Measurements from ENCODE around the gene RAMP3. TPM values are rescaled to one million over a fixed set of nuclear protein-coding genes. Genes with fewer than 3 reads are reported as not detected.

The RAMP3 gene
- total and polyA plus RNA-seq, 2 donors (not counting 1 experiment from before 2014, with no cell fraction given), result 0.17 TPM; not detected in 1

- no peak overlapping the region for H3K9ac ChIP-seq (ENCODE audit: insufficient read depth, low read length)
- H4K20me1 ChIP-seq (ENCODE audit: control insufficient read depth, extremely low read depth, insufficient read depth, low read length), result no peaks in the 10 kb centered on the region
- H3K9me3 ChIP-seq (ENCODE audit: control insufficient read depth, insufficient read depth, low read depth, low read length), result no peaks in the 10 kb centered on the region
- H3K36me3 ChIP-seq (ENCODE audit: control insufficient read depth, insufficient read depth, low read length), result no peaks in the 10 kb centered on the region
- no peaks in the 10 kb centered on the region for H3K4me1 ChIP-seq (ENCODE audit: control insufficient read depth, extremely low read depth, insufficient read depth, low read length)
- H3K4me2 ChIP-seq (ENCODE audit: extremely low read depth, insufficient read depth, low read length), result no peak overlapping the region
- no peak overlapping the region for H3K4me3 ChIP-seq (replicated peaks in 1 of 4; ENCODE audit: control extremely low read depth in 1 of 4, insufficient read depth in 1 of 4, low read depth in 3 of 4, low read length in 4 of 4)
- H3K27me3 ChIP-seq (ENCODE audit: control insufficient read depth, insufficient read depth, low read length), result peaks cover 11% of the 10 kb centered on the region
- DNase-seq (ENCODE audit: low read depth in 2 of 2), result no peak
- no peak overlapping the region for H3K27ac ChIP-seq (ENCODE audit: insufficient read depth, low read length)
- no peak overlapping the region for H2AFZ ChIP-seq (ENCODE audit: low read length)
- TF ChIP-seq EZH2 (IDR thresholded peaks at IDR 0.05; ENCODE audit: low read length, missing control alignments) (no peak), CTCF (conservative IDR thresholded peaks at IDR 0.05 in 1 of 2, IDR thresholded peaks at IDR 0.05 in 1 of 2; ENCODE audit: low read depth in 1 of 2, low read length in 2 of 2) (no peak)
- no peaks in the 10 kb centered on the region for H3K79me2 ChIP-seq (ENCODE audit: control insufficient read depth, insufficient read depth, low read length)
Measured at GRCh38 chr7:45147858-45148652, 9.5 kb upstream of the RAMP3 start.

GRCh38 chr7:45148653-45148973 lies 9.0 kb upstream of the RAMP3 start:
- DNase-seq (ENCODE audit: low read depth in 2 of 2), result no peak
- Histone ChIP-seq H3K27me3 (ENCODE audit: control insufficient read depth, insufficient read depth, low read length) (peaks cover 11% of the 10 kb centered on the region), H2AFZ (ENCODE audit: low read length) (no peak overlapping the region), H3K4me1 (ENCODE audit: control insufficient read depth, extremely low read depth, insufficient read depth, low read length) (no peaks in the 10 kb centered on the region), H3K36me3 (ENCODE audit: control insufficient read depth, insufficient read depth, low read length) (no peaks in the 10 kb centered on the region), H3K79me2 (ENCODE audit: control insufficient read depth, insufficient read depth, low read length) (no peaks in the 10 kb centered on the region), H3K9me3 (ENCODE audit: control insufficient read depth, insufficient read depth, low read depth, low read length) (no peaks in the 10 kb centered on the region), H3K27ac (ENCODE audit: insufficient read depth, low read length) (no peak overlapping the region), H4K20me1 (ENCODE audit: control insufficient read depth, extremely low read depth, insufficient read depth, low read length) (no peaks in the 10 kb centered on the region), H3K9ac (ENCODE audit: insufficient read depth, low read length) (no peak overlapping the region), H3K4me3 (replicated peaks in 1 of 4; ENCODE audit: control extremely low read depth in 1 of 4, insufficient read depth in 1 of 4, low read depth in 3 of 4, low read length in 4 of 4) (no peak overlapping the region), H3K4me2 (ENCODE audit: extremely low read depth, insufficient read depth, low read length) (no peak overlapping the region)
- TF ChIP-seq CTCF (conservative IDR thresholded peaks at IDR 0.05 in 1 of 2, IDR thresholded peaks at IDR 0.05 in 1 of 2; ENCODE audit: low read depth in 1 of 2, low read length in 2 of 2) (no peak), EZH2 (IDR thresholded peaks at IDR 0.05; ENCODE audit: low read length, missing control alignments) (no peak)

- Histone ChIP-seq H3K27ac (ENCODE audit: insufficient read depth, low read length) (no peak overlapping the region), H2AFZ (ENCODE audit: low read length) (no peak overlapping the region), H3K79me2 (ENCODE audit: control insufficient read depth, insufficient read depth, low read length) (no peaks in the 10 kb centered on the region), H3K9ac (ENCODE audit: insufficient read depth, low read length) (no peak overlapping the region), H3K4me1 (ENCODE audit: control insufficient read depth, extremely low read depth, insufficient read depth, low read length) (no peaks in the 10 kb centered on the region), H4K20me1 (ENCODE audit: control insufficient read depth, extremely low read depth, insufficient read depth, low read length) (no peaks in the 10 kb centered on the region), H3K27me3 (ENCODE audit: control insufficient read depth, insufficient read depth, low read length) (peaks cover 7% of the 10 kb centered on the region), H3K9me3 (ENCODE audit: control insufficient read depth, insufficient read depth, low read depth, low read length) (no peaks in the 10 kb centered on the region), H3K4me3 (replicated peaks in 1 of 4; ENCODE audit: control extremely low read depth in 1 of 4, insufficient read depth in 1 of 4, low read depth in 3 of 4, low read length in 4 of 4) (no peak overlapping the region), H3K36me3 (ENCODE audit: control insufficient read depth, insufficient read depth, low read length) (no peaks in the 10 kb centered on the region), H3K4me2 (ENCODE audit: extremely low read depth, insufficient read depth, low read length) (no peak overlapping the region)
- no peak for TF ChIP-seq CTCF (conservative IDR thresholded peaks at IDR 0.05 in 1 of 2, IDR thresholded peaks at IDR 0.05 in 1 of 2; ENCODE audit: low read depth in 1 of 2, low read length in 2 of 2)
- no peak for TF ChIP-seq EZH2 (IDR thresholded peaks at IDR 0.05; ENCODE audit: low read length, missing control alignments)
- DNase-seq (ENCODE audit: low read depth in 2 of 2), result no peak
Measured at GRCh38 chr7:45149606-45150005, 8.0 kb upstream of the RAMP3 start.

Measured in fibroblast of lung (primary cell).